HG02798 (cell line): ENCODE measurements around the gene RPL13A.

ENCODE experiments used
- ATAC-seq: cut with Tn5 transposase; IDR thresholded peaks from one replicate; pipeline ENCODE4 v1.9.1; 2021; ENCODE audit warnings: mild to moderate bottlenecking; ENCODE audit not compliant: unreplicated experiment, poor library complexity

RPL13A gene

GRCh38 chr19:49538643-49539042 is 51.2 kb downstream of the RPL13A start:
- no peak for ATAC-seq

DNA sequence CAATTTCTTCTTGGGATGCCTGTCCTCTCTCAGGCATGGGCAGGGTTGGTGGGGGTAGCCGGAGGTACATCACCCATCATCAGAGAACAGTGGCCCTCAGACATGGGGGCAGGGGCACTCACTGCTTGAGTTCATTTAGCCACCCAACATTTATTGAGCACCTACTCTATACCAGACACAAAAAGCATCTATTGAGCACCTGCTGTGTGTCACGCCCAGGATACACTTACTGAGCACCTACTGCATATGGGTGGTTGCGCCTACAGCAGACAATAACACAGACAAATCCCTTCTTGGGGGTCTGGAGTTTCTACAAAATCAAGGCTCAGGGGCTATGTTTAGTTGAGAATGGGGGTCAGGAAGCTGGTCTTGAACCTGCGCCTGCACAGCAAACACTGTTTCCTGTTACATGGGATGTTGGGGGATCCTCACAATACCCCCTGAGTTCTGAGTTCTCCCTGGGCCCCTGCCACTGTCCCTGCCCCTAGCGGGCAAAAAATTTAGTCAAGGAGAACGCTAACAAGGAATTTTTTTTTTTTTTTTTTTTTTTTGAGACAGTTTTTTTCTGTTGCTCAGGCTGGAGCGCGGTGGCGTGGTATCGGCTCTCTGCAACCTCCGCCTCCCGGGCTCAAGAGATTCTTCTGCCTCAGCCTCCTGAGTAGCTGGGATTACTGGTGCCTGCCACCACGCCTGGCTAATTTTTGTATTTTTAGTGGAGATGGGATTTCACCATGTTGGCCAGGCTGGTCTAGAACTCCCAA is 52.0 kb downstream of the RPL13A start:
- no peak for ATAC-seq
